ENCODE measurements around the gene RBM47.

DNA sequence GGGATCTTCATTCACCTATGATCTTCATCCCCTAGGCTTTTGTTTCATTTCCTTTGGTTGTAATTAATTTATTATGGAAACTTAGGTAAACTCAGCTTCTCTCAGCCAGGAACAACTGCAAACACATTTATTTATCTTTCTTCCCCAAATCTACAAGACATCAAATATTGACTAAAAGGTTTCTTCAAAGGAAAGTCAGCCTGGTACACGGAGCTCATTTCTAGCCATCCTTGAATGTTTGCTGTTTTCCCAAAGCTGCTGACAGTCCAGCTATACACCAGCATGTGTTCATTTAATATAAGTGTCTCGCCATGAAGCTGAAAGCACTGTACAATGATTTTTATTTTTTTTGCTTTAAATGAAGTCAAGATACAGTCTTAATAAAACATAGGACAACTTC lies 16.8 kb downstream of the RBM47 start:
- TF ChIP-seq, protein P1, sequence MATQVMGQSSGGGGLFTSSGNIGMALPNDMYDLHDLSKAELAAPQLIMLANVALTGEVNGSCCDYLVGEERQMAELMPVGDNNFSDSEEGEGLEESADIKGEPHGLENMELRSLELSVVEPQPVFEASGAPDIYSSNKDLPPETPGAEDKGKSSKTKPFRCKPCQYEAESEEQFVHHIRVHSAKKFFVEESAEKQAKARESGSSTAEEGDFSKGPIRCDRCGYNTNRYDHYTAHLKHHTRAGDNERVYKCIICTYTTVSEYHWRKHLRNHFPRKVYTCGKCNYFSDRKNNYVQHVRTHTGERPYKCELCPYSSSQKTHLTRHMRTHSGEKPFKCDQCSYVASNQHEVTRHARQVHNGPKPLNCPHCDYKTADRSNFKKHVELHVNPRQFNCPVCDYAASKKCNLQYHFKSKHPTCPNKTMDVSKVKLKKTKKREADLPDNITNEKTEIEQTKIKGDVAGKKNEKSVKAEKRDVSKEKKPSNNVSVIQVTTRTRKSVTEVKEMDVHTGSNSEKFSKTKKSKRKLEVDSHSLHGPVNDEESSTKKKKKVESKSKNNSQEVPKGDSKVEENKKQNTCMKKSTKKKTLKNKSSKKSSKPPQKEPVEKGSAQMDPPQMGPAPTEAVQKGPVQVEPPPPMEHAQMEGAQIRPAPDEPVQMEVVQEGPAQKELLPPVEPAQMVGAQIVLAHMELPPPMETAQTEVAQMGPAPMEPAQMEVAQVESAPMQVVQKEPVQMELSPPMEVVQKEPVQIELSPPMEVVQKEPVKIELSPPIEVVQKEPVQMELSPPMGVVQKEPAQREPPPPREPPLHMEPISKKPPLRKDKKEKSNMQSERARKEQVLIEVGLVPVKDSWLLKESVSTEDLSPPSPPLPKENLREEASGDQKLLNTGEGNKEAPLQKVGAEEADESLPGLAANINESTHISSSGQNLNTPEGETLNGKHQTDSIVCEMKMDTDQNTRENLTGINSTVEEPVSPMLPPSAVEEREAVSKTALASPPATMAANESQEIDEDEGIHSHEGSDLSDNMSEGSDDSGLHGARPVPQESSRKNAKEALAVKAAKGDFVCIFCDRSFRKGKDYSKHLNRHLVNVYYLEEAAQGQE (IDR thresholded peaks at IDR 0.05; ENCODE audit: low read depth) = no peak
- TF ChIP-seq EP300 (IDR thresholded peaks at IDR 0.05; ENCODE audit: borderline replicate concordance) (no peak), ZBTB7A (IDR thresholded peaks at IDR 0.05; ENCODE audit: low read depth) (no peak), FOXM1 (IDR thresholded peaks at IDR 0.05; ENCODE audit: borderline replicate concordance, low read depth) (no peak), TAF1 (IDR thresholded peaks at IDR 0.05; ENCODE audit: low read depth) (no peak), RAD21 (IDR thresholded peaks at IDR 0.05; ENCODE audit: low read depth) (no peak), TCF12 (IDR thresholded peaks at IDR 0.05; ENCODE audit: low read depth) (no peak), CEBPB (IDR thresholded peaks at IDR 0.05) (no peak), NFIC (IDR thresholded peaks at IDR 0.05) (no peak), EGR1 (IDR thresholded peaks at IDR 0.05) (no peak), YY1 (IDR thresholded peaks at IDR 0.05; ENCODE audit: low read depth) (no peak), TEAD4 (IDR thresholded peaks at IDR 0.05) (no peak)
- TF ChIP-seq, protein P2, sequence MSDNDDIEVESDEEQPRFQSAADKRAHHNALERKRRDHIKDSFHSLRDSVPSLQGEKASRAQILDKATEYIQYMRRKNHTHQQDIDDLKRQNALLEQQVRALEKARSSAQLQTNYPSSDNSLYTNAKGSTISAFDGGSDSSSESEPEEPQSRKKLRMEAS (IDR thresholded peaks at IDR 0.05) = no peak
